SU-DHL-6 (cell line): Measurements from ENCODE around the gene COPS9.

Experiments used
- EZH2phosphoT487 ChIP-seq: fragments of 200-600 bp; sonication (generic), shearing (Covaris generic); conservative IDR thresholded peaks from 2 replicates; pipeline ENCODE4 v1.6.1; 2018; ENCODE audit warnings: mild to moderate bottlenecking, antibody characterized with exemption, low read length, moderate library complexity, mixed read lengths
- TF ChIP-seq, protein P1 (sequence below): fragments of 200-600 bp; sonication (generic); IDR thresholded peaks from one replicate; pipeline ENCODE4 v1.5.1; 2017; ENCODE audit warnings: antibody characterized with exemption, mild to moderate bottlenecking, low read length, moderate library complexity; ENCODE audit not compliant: insufficient read depth, poor library complexity, severe bottlenecking

DNA sequence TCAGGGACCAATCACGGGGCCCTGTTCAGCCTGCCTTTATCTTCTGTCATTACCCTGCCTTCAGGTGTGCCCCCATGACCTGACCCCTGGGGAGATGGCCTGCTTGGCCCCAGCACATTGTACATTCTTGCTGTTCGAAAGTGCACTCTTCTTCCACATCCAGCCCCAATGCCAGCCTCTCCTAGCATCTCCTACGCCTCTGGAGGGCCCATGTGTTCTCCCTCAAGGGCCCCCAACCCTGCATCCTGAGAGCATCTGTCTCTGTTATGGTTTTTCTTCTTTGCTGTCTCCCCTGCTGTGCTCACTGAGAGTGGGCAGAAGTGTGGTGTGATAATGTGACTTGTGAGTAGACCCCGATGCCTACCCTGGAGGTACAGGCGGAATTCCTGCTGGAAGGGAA lies 45.9 kb upstream of the COPS9 start:
- TF ChIP-seq, protein P1, sequence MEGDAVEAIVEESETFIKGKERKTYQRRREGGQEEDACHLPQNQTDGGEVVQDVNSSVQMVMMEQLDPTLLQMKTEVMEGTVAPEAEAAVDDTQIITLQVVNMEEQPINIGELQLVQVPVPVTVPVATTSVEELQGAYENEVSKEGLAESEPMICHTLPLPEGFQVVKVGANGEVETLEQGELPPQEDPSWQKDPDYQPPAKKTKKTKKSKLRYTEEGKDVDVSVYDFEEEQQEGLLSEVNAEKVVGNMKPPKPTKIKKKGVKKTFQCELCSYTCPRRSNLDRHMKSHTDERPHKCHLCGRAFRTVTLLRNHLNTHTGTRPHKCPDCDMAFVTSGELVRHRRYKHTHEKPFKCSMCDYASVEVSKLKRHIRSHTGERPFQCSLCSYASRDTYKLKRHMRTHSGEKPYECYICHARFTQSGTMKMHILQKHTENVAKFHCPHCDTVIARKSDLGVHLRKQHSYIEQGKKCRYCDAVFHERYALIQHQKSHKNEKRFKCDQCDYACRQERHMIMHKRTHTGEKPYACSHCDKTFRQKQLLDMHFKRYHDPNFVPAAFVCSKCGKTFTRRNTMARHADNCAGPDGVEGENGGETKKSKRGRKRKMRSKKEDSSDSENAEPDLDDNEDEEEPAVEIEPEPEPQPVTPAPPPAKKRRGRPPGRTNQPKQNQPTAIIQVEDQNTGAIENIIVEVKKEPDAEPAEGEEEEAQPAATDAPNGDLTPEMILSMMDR = no peak
- no peak for TF ChIP-seq EZH2phosphoT487
